Skeletal muscle tissue (tissue), 4 donors: Measurements from ENCODE around the gene KRTAP5-9. TPM values are rescaled to one million over a fixed set of nuclear protein-coding genes. Genes with fewer than 3 reads are reported as not detected.
"Not testable (repeated sequence)": the region's sequence is repeated elsewhere in the genome, so short reads cannot be mapped to it uniquely, and the experiment has no call there.

Experiments
- H3K27ac ChIP-seq: one replicate; pipeline ENCODE4 v1.7.0; 2013; ENCODE audit warnings: mild to moderate bottlenecking, low read depth, low read length, inconsistent platforms
- H3K27me3 ChIP-seq, 3 donors: one replicate each; pipeline ENCODE4 v1.7.0; 2013; ENCODE audit warnings: low read length in 3 of 3; ENCODE audit not compliant: control insufficient read depth in 3 of 3, insufficient read depth in 3 of 3
- H3K36me3 ChIP-seq, 3 donors: one replicate each; pipeline ENCODE4 v1.7.0; 2013; ENCODE audit warnings: low read length in 3 of 3; ENCODE audit not compliant: control insufficient read depth in 3 of 3, insufficient read depth in 3 of 3
- H3K4me1 ChIP-seq, 3 donors: one replicate each; pipeline ENCODE4 v1.7.0; 2013; ENCODE audit warnings: low read length in 3 of 3, mild to moderate bottlenecking in 3 of 3; ENCODE audit not compliant: control insufficient read depth in 3 of 3, insufficient read depth in 3 of 3
- H3K4me3 ChIP-seq, 3 donors: one replicate each; pipeline ENCODE4 v1.7.0; 2013; ENCODE audit warnings: low read length in 3 of 3
- H3K9ac ChIP-seq, 3 donors: one replicate each; pipeline ENCODE4 v1.7.0; 2013; ENCODE audit warnings: low read length in 3 of 3, mild to moderate bottlenecking in 3 of 3, moderate library complexity in 2 of 3, low read depth in 1 of 3
- H3K9me3 ChIP-seq, 3 donors: one replicate each; pipeline ENCODE4 v1.7.0; 2013; ENCODE audit warnings: low read length in 3 of 3; ENCODE audit not compliant: control insufficient read depth in 3 of 3
- total RNA-seq: library from RNA; depleted of rRNA; stranded (reverse); fragments of >200 nt; gene quantifications from one replicate; pipeline ENCODE4 v1.2.3, GENCODE V29; 2014
- donor health status: Osteomylitis.

The KRTAP5-9 gene
- total RNA-seq, 1 donor from 2014 or later, result not detected

GRCh38 chr11:71532036-71532610, 16.1 kb upstream of the KRTAP5-9 start:
- H3K36me3 ChIP-seq, result no peaks in the 10 kb centered on the region
- H3K4me3 ChIP-seq, result no peak overlapping the region
- H3K27ac ChIP-seq, result no peak overlapping the region
- no peaks in the 10 kb centered on the region for H3K9me3 ChIP-seq
- H3K27me3 ChIP-seq, result no peaks in the 10 kb centered on the region
- H3K9ac ChIP-seq, result no peak overlapping the region
- H3K4me1 ChIP-seq, result no peaks in the 10 kb centered on the region

- not testable (repeated sequence) for H3K4me3 ChIP-seq, H3K27ac ChIP-seq, H3K36me3 ChIP-seq, H3K27me3 ChIP-seq, H3K9me3 ChIP-seq, H3K4me1 ChIP-seq, H3K9ac ChIP-seq
Measured at GRCh38 chr11:71534711-71535608, 13.3 kb upstream of the KRTAP5-9 start.

- H3K36me3 ChIP-seq, result no peaks in the 10 kb centered on the region
Measured at GRCh38 chr11:71535825-71536224, 12.4 kb upstream of the KRTAP5-9 start.

DNA sequence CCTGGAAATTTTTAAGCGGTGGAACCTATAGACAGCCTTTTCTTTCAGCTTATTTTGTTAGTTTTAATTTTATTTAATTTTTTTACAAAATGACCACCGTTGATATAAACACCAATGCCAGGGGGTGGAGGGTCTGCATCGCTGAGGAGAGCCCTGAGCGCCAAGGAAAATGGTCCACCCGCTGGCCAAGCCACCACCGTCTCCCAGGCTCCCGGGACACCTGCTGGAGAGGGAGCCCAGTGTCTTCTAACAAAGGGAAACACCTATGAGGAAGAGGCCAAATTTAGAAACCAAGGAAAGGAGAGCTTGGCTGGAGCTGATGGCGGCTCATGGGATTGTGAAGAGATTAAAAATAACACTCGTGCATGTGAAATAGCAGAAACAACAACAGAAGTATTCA, 10.7 kb upstream of the KRTAP5-9 start:
- Histone ChIP-seq H3K9ac (no peak overlapping the region), H3K4me1 (no peaks in the 10 kb centered on the region), H3K27ac (no peak overlapping the region), H3K9me3 (no peaks in the 10 kb centered on the region), H3K27me3 (peaks cover 0 to 3% (median 0%) of the 10 kb centered on the region in 3 donors), H3K36me3 (no peaks in the 10 kb centered on the region), H3K4me3 (no peak overlapping the region)

More at GRCh38 chr11:71535825-71536224, 12.4 kb upstream of the KRTAP5-9 start:
- Histone ChIP-seq H3K27me3 (no peaks in the 10 kb centered on the region), H3K9ac (no peak overlapping the region), H3K4me1 (no peaks in the 10 kb centered on the region), H3K4me3 (no peak overlapping the region), H3K9me3 (no peaks in the 10 kb centered on the region), H3K27ac (no peak overlapping the region)

DNA sequence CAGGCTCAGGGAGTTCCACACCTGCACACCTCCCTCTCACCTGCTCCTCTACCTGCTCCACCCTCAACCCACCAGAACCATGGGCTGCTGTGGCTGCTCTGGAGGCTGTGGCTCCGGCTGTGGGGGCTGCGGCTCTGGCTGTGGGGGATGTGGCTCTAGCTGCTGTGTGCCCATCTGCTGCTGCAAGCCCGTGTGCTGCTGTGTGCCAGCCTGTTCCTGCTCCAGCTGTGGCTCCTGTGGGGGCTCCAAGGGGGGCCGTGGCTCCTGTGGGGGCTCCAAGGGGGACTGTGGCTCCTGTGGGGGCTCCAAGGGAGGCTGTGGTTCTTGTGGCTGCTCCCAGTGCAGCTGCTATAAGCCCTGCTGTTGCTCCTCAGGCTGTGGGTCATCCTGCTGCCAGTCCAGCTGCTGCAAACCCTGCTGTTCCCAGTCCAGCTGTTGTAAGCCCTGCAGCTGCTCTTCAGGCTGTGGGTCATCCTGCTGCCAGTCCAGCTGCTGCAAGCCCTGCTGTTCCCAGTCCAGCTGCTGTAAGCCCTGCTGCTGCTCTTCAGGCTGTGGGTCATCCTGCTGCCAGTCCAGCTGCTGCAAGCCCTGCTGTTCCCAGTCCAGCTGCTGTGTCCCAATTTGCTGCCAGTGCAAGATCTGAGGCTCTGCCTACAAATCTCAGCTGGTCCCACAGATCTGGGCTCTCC, 10.1 kb upstream of the KRTAP5-9 start, which contains the start of gene KRTAP5-8:
TSS of gene KRTAP5-8 (plus strand) at position 49 of the 689 bp plus-strand sequence. CDS start at position 80, 31 bp downstream.
- not testable (repeated sequence) for H3K4me3 ChIP-seq, H3K27me3 ChIP-seq, H3K9ac ChIP-seq, H3K27ac ChIP-seq, H3K36me3 ChIP-seq, H3K4me1 ChIP-seq, H3K9me3 ChIP-seq

DNA sequence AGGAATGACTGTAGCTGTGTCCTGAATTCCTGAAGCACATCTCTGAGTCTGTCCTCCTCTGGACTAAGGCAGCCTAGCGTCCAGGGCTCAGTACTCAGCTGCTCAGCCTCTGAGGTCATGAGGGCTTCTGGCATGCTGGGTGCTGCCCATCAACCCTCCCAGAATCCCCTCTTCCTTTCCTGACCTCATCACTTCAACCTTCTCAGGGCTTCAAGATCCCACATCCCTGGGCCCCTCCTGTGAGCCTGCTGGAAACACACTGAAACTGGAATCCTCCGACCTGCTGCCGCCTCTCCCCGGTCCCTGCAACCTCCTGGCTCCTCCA, 9.6 kb upstream of the KRTAP5-9 start:
- Histone ChIP-seq H3K4me1 (no peaks in the 10 kb centered on the region), H3K27me3 (peaks cover 0 to 5% (median 0%) of the 10 kb centered on the region in 3 donors), H3K9me3 (no peaks in the 10 kb centered on the region), H3K4me3 (no peak overlapping the region), H3K27ac (no peak overlapping the region), H3K9ac (no peak overlapping the region), H3K36me3 (no peaks in the 10 kb centered on the region)

GRCh38 chr11:71539017-71539416, 9.2 kb upstream of the KRTAP5-9 start:
- H3K27me3 ChIP-seq, result peaks cover 0 to 5% (median 0%) of the 10 kb centered on the region in 3 donors
- no peak overlapping the region for H3K9ac ChIP-seq
- H3K36me3 ChIP-seq, result no peaks in the 10 kb centered on the region
- H3K4me1 ChIP-seq, result no peaks in the 10 kb centered on the region
- no peaks in the 10 kb centered on the region for H3K9me3 ChIP-seq
- no peak overlapping the region for H3K27ac ChIP-seq
- H3K4me3 ChIP-seq, result no peak overlapping the region

- H3K27me3 ChIP-seq, H3K36me3 ChIP-seq, H3K27ac ChIP-seq, H3K9ac ChIP-seq, H3K4me1 ChIP-seq, H3K4me3 ChIP-seq, H3K9me3 ChIP-seq: not testable (repeated sequence)
Measured at GRCh38 chr11:71539971-71540370, 8.2 kb upstream of the KRTAP5-9 start.

GRCh38 chr11:71540521-71541304, 7.5 kb upstream of the KRTAP5-9 start:
- H3K4me3 ChIP-seq, H3K27me3 ChIP-seq, H3K4me1 ChIP-seq: not testable (repeated sequence)

More at GRCh38 chr11:71540521-71541304, 7.5 kb upstream of the KRTAP5-9 start:
- not testable (repeated sequence) for H3K9ac ChIP-seq, H3K27ac ChIP-seq, H3K9me3 ChIP-seq, H3K36me3 ChIP-seq
